K562 (cell line): ENCODE results near the gene KCNK6. TPM values are rescaled to one million over a fixed set of nuclear protein-coding genes. Genes with fewer than 3 reads are reported as not detected.

Source experiments
- BACH1 ChIP-seq: fragments of 200-800 bp; sonication (Bioruptor generic); IDR thresholded peaks from 2 replicates; pipeline ENCODE4 v1.6.1; 2016; ENCODE audit warnings: missing genetic modification characterization, missing compliant biosample characterization
- DPF2 ChIP-seq: fragments of 450-650 bp; IDR thresholded peaks from 2 replicates; pipeline ENCODE4 v1.6.1; 2016
- ELF1 ChIP-seq: fragments of 200-800 bp; sonication (Bioruptor generic); IDR thresholded peaks from 2 replicates; pipeline ENCODE4 v1.6.1; 2016; ENCODE audit warnings: missing genetic modification characterization, missing compliant biosample characterization
- FOXP1 ChIP-seq: sonication (generic); formaldehyde crosslinking; IDR thresholded peaks from 2 replicates; pipeline ENCODE4 v1.8.0; 2022; ENCODE audit warnings: mild to moderate bottlenecking, missing genetic modification reagents
- GATA2 ChIP-seq: sonication (generic); formaldehyde crosslinking; IDR thresholded peaks from 2 replicates; pipeline ENCODE4 v1.4.0; 2020; ENCODE audit warnings: mild to moderate bottlenecking, missing genetic modification reagents
- HDAC8 ChIP-seq: fragments of 450-650 bp; IDR thresholded peaks from 2 replicates; pipeline ENCODE4 v1.6.1; 2016; ENCODE audit warnings: mild to moderate bottlenecking, missing genetic modification characterization, moderate library complexity, missing compliant biosample characterization
- KLF10 ChIP-seq: fragments of 250-450 bp; sonication (Bioruptor Pico); IDR thresholded peaks from 2 replicates; pipeline ENCODE4 v1.6.1; 2021; ENCODE audit warnings: matching md5 sums
- MECOM ChIP-seq: fragments of 250-450 bp; sonication (Bioruptor Pico); IDR thresholded peaks from 2 replicates; pipeline ENCODE4 v1.8.0; 2022; ENCODE audit warnings: inconsistent platforms
- NR1H2 ChIP-seq: sonication (generic); formaldehyde crosslinking; IDR thresholded peaks from 2 replicates; pipeline ENCODE4 v1.4.0; 2020; ENCODE audit warnings: mild to moderate bottlenecking, missing genetic modification reagents
- PRPF4 ChIP-seq: fragments of 200-400 bp; formaldehyde crosslinking; IDR thresholded peaks from one replicate; pipeline ENCODE4 v1.6.1; 2017; ENCODE audit warnings: low read length, low read depth, mild to moderate bottlenecking; ENCODE audit not compliant: insufficient read depth, poor library complexity, severe bottlenecking
- RHOXF2B ChIP-seq: fragments of 250-450 bp; sonication (Bioruptor Pico); conservative IDR thresholded peaks from 2 replicates; pipeline ENCODE4 v1.5.1; 2021
- TARDBP ChIP-seq: fragments of 450-650 bp; IDR thresholded peaks from 2 replicates; pipeline ENCODE4 v1.6.1; 2016
- TCF3 ChIP-seq: sonication (generic); formaldehyde crosslinking; IDR thresholded peaks from 2 replicates; pipeline ENCODE4 v1.4.0; 2020; ENCODE audit warnings: mild to moderate bottlenecking, missing genetic modification reagents
- TRIM24 ChIP-seq, 2 experiments: fragments of 450-650 bp; IDR thresholded peaks; 2 replicates each; pipeline ENCODE4 v1.6.1; 2016
- YBX1 ChIP-seq: fragments of 450-650 bp; IDR thresholded peaks from 2 replicates; pipeline ENCODE4 v1.7.1; 2016; ENCODE audit warnings: mild to moderate bottlenecking
- ZC3H11A ChIP-seq: IDR thresholded peaks from 2 replicates; pipeline ENCODE4 v1.6.1; 2012; ENCODE audit warnings: low read depth, low read length, improper control_type of control experiment
- ZC3H4 ChIP-seq: sonication (generic); formaldehyde crosslinking; IDR thresholded peaks from 2 replicates; pipeline ENCODE4 v1.9.0; 2021; ENCODE audit warnings: missing genetic modification reagents, borderline replicate concordance
- ZNF75A ChIP-seq: fragments of 450-650 bp; formaldehyde crosslinking; IDR thresholded peaks from 2 replicates; pipeline ENCODE4 v1.4.0; 2020; ENCODE audit warnings: mild to moderate bottlenecking
- polyA plus RNA-seq, 8 experiments: library from polyadenylated mRNA; depleted of rRNA in 4 of 8; stranded (reverse) in 5 of 8; unstranded in 3 of 8; fragments of >200 nt; fragmentation: Nextera tagmentation in 2 of 8; fragmentation: Illumina TruSeq in 1 of 8; extraction: Ambion mirVana in 2 of 8; extraction: Trizol in 1 of 8; gene quantifications; 2 replicates each; pipeline versions ENCODE4 v1.2.1 to v1.2.3, GENCODE V29; 2011 to 2014; ENCODE audit warnings: inconsistent platforms in 1 of 8, missing spikeins in 1 of 8
- total RNA-seq, 7 experiments: library from RNA; depleted of rRNA in 6 of 7; stranded (reverse); fragments of >200 nt in 6 of 7; fragmentation: Illumina TruSeq in 2 of 7; extraction: Trizol in 2 of 7; gene quantifications; 2 replicates each; pipeline versions ENCODE4 v1.2.1 to v1.2.3, GENCODE V29; 2011 to 2021; ENCODE audit warnings: low replicate concordance in 1 of 7
- TF ChIP-seq, protein P1 (sequence below): IDR thresholded peaks from 2 replicates; pipeline ENCODE4 v1.6.1; 2012; ENCODE audit warnings: low read depth, low read length, improper control_type of control experiment, borderline replicate concordance
- TF ChIP-seq, protein P2 (sequence below): fragments of 450-650 bp; formaldehyde crosslinking; IDR thresholded peaks from 2 replicates; pipeline ENCODE4 v1.4.0; 2020; ENCODE audit warnings: mild to moderate bottlenecking, mixed read lengths
- TF ChIP-seq, protein P3 (sequence below), 3 experiments: IDR thresholded peaks in 2 of 3; conservative IDR thresholded peaks in 1 of 3; 2 replicates each; pipeline ENCODE4 v1.5.1; 2011 to 2012; ENCODE audit warnings: low read length in 3 of 3, mild to moderate bottlenecking in 3 of 3, control low read depth in 2 of 3, improper control_type of control experiment in 1 of 3, inconsistent platforms in 1 of 3, low read depth in 1 of 3, mixed read lengths in 1 of 3, moderate library complexity in 1 of 3; ENCODE audit not compliant: insufficient read depth in 2 of 3
- TF ChIP-seq, protein P4 (sequence below): fragments of 250-450 bp; sonication (Bioruptor Pico); IDR thresholded peaks from 2 replicates; pipeline ENCODE4 v1.6.1; 2021; ENCODE audit warnings: mild to moderate bottlenecking
- TF ChIP-seq, protein P5 (sequence below): sonication (generic); formaldehyde crosslinking; IDR thresholded peaks from 2 replicates; pipeline ENCODE4 v1.8.0; 2022; ENCODE audit warnings: mild to moderate bottlenecking, low read depth, missing genetic modification reagents

The KCNK6 gene
- total and polyA plus RNA-seq, 9 of the 15 experiments (the other 6 are each of a cell fraction or from before 2014, with no cell fraction given), result 0.05 to 0.42 (median 0.15) TPM

DNA sequence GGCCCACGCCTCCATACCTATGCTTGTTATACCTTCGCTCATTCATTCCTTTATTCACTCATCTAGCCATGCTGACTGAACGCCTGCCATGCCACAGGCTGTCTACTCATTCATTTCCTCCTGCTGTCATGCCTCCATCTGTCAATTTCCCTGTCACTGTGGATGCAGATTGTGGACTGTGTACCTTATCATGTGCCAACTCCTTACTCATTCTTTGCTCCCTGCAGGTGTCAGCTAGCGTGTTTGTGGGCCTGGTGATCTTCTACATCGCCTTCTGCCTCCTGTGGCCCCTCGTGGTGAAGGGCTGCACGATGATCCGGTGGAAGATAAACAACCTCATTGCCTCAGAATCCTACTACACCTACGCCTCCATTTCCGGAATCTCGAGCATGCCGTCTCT lies 50.7 kb downstream of the KCNK6 start (continued):
- TF ChIP-seq, protein P1, sequence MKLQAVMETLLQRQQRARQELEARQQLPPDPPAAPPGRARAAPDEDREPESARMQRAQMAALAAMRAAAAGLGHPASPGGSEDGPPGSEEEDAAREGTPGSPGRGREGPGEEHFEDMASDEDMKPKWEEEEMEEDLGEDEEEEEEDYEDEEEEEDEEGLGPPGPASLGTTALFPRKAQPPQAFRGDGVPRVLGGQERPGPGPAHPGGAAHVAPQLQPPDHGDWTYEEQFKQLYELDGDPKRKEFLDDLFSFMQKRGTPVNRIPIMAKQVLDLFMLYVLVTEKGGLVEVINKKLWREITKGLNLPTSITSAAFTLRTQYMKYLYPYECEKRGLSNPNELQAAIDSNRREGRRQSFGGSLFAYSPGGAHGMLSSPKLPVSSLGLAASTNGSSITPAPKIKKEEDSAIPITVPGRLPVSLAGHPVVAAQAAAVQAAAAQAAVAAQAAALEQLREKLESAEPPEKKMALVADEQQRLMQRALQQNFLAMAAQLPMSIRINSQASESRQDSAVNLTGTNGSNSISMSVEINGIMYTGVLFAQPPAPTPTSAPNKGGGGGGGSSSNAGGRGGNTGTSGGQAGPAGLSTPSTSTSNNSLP, result no peak
- TF ChIP-seq TARDBP (no peak), ELF1 (tag) (no peak), TCF3 (CRISPR knock-in tag) (peak; percentile 76), ZNF75A (CRISPR knock-in tag) (no peak), MECOM (CRISPR knock-in tag) (no peak), RHOXF2B (no peak), PRPF4 (no peak), TRIM24 (IDR thresholded peaks at IDR 0.05) (peak; percentile 86), YBX1 (no peak), KLF10 (CRISPR knock-in tag) (no peak), GATA2 (peak; percentile 55; the same call in 1 of the 2 replicates), FOXP1 (no peak), NR1H2 (CRISPR knock-in tag) (no peak), HDAC8 (tag) (no peak), BACH1 (tag) (no peak), ZC3H4 (CRISPR knock-in tag) (no peak), ZC3H11A (no peak), DPF2 (peak; percentile 51; the same call in 1 of the 2 replicates)
- TF ChIP-seq, protein P2, sequence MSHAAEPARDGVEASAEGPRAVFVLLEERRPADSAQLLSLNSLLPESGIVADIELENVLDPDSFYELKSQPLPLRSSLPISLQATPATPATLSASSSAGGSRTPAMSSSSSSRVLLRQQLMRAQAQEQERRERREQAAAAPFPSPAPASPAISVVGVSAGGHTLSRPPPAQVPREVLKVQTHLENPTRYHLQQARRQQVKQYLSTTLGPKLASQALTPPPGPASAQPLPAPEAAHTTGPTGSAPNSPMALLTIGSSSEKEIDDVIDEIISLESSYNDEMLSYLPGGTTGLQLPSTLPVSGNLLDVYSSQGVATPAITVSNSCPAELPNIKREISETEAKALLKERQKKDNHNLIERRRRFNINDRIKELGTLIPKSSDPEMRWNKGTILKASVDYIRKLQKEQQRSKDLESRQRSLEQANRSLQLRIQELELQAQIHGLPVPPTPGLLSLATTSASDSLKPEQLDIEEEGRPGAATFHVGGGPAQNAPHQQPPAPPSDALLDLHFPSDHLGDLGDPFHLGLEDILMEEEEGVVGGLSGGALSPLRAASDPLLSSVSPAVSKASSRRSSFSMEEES, result no peak
- TF ChIP-seq, protein P3, sequence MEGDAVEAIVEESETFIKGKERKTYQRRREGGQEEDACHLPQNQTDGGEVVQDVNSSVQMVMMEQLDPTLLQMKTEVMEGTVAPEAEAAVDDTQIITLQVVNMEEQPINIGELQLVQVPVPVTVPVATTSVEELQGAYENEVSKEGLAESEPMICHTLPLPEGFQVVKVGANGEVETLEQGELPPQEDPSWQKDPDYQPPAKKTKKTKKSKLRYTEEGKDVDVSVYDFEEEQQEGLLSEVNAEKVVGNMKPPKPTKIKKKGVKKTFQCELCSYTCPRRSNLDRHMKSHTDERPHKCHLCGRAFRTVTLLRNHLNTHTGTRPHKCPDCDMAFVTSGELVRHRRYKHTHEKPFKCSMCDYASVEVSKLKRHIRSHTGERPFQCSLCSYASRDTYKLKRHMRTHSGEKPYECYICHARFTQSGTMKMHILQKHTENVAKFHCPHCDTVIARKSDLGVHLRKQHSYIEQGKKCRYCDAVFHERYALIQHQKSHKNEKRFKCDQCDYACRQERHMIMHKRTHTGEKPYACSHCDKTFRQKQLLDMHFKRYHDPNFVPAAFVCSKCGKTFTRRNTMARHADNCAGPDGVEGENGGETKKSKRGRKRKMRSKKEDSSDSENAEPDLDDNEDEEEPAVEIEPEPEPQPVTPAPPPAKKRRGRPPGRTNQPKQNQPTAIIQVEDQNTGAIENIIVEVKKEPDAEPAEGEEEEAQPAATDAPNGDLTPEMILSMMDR (IDR thresholded peaks at IDR 0.05 in 2 of 3, conservative IDR thresholded peaks at IDR 0.05 in 1 of 3; ENCODE audit: insufficient read depth in 2 of 3, low read depth in 1 of 3, low read length in 3 of 3), result no peak
- TF ChIP-seq, protein P4, sequence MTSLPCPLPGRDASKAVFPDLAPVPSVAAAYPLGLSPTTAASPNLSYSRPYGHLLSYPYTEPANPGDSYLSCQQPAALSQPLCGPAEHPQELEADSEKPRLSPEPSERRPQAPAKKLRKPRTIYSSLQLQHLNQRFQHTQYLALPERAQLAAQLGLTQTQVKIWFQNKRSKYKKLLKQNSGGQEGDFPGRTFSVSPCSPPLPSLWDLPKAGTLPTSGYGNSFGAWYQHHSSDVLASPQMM (CRISPR knock-in tag), result no peak
- TF ChIP-seq, protein P5, sequence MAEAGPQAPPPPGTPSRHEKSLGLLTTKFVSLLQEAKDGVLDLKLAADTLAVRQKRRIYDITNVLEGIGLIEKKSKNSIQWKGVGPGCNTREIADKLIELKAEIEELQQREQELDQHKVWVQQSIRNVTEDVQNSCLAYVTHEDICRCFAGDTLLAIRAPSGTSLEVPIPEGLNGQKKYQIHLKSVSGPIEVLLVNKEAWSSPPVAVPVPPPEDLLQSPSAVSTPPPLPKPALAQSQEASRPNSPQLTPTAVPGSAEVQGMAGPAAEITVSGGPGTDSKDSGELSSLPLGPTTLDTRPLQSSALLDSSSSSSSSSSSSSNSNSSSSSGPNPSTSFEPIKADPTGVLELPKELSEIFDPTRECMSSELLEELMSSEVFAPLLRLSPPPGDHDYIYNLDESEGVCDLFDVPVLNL (CRISPR knock-in tag), result no peak
